ENCODE measurements around the gene KLHDC10. TPM values are rescaled to one million over a fixed set of nuclear protein-coding genes. Genes with fewer than 3 reads are reported as not detected.
"Not testable (repeated sequence)": the region's sequence is repeated elsewhere in the genome, so short reads cannot be mapped to it uniquely, and the experiment has no call there.

KLHDC10 gene, protein sequence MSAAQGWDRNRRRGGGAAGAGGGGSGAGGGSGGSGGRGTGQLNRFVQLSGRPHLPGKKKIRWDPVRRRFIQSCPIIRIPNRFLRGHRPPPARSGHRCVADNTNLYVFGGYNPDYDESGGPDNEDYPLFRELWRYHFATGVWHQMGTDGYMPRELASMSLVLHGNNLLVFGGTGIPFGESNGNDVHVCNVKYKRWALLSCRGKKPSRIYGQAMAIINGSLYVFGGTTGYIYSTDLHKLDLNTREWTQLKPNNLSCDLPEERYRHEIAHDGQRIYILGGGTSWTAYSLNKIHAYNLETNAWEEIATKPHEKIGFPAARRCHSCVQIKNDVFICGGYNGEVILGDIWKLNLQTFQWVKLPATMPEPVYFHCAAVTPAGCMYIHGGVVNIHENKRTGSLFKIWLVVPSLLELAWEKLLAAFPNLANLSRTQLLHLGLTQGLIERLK
- total RNA-seq, result 10 to 100 TPM; 19.7 to 20.8 TPM

DNA sequence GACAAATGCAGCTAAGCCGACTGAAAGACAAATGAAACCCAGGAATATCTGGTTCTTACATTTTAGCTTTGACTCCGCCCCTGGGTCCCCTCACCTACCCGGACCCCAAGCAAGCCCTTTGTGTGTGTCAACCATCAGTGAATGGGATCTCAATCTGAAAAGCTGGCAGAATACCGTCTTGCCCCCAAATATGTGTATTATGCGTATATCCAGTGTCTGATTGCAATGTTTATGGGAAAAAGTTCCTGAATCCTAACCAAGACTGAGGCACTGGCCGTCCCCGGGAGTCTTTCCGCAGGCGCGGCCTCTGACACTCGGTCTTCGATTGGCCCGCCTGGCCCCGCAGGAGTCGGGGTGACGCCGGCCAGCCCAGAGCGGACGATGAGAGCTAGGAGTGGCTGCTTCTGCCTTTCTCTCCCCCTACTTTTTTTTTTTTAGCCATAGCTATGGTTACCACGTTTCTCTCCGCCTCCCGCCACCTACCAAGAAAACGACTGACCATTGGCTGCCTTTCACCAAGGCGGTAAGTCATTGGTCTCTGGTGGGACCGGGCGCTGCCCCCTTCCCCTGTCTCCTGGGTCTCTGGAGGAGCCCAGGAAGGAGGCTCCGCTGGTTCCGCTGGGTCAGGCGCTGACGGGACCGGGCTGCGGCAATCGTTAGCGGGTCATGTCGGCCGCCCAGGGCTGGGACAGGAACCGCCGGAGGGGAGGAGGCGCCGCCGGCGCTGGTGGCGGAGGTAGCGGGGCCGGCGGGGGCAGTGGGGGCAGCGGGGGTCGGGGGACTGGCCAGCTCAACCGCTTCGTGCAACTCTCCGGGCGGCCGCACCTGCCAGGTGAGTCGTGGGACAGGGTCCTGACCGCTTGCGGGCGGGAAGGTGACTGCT is at the start of gene KLHDC10:
KLHDC10 (plus strand) TSS at position 557 of the 883 bp plus-strand sequence; CDS start at position 667, 110 bp downstream.
- H3K9me3 Mint-ChIP-seq, result no peaks in the 10 kb centered on the region
- peak; percentile 99 to 100 for ATAC-seq
- peaks cover 32 to 38% of the 10 kb centered on the region in 2 donors for H3K4me1 Mint-ChIP-seq (ENCODE audit: low read depth in 2 of 2)
- peak within 1 kb of the TSS; percentile 84 to 92 for H3K27ac Mint-ChIP-seq
- no peaks in the 10 kb centered on the region for H3K27me3 Mint-ChIP-seq
- no peaks in the 10 kb centered on the region for H3K36me3 Mint-ChIP-seq
- peak; percentile 96 for DNase-seq (ENCODE audit: low spot score)
- H3K4me3 Mint-ChIP-seq, result peak within 1 kb of the TSS; percentile 98

DNA sequence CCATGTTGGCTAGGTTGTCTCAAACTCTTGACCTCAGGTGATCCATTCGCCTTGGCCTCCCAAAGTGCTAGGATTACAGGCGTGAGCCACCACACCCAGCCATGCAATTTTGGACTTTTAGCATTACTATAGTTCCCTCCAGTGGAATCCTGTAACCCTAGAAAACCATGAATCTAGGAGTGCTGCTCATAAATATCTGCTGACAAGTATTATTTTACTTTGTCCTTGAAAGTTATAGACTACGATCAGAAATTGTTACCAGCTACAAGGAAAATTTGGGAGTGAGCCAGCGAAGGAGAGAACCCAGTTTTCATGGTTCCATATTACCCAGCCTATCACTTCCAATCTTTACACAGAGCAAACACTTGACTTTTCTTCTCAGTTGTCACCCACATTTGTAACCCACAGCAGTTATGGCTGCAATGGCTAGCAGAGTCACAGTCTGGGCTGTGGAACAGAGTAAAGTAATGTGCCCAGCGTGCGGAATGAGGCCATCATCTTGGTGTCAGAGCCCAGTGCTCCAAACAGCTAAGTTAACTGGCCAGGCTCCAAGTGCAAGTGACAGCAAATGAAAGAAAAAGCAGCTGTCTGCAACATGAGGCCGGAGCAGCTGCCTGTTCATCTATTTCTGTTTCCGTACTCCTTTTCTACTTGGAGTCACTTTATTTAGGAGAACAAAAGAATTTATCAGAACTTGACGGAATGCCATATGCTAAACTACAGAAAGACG is 49.1 kb upstream of the KLHDC10 start:
- Mint-ChIP-seq H3K9me3 (no peaks in the 10 kb centered on the region), H3K36me3 (peaks cover 5% of the 10 kb centered on the region), H3K27ac (no peak overlapping the region), H3K4me3 (no peak overlapping the region), H3K27me3 (no peaks in the 10 kb centered on the region), H3K4me1 (ENCODE audit: low read depth in 2 of 2) (peaks cover 0 to 2% of the 10 kb centered on the region in 2 donors)
- no peak for DNase-seq (ENCODE audit: low spot score)
- no peak for ATAC-seq

DNA sequence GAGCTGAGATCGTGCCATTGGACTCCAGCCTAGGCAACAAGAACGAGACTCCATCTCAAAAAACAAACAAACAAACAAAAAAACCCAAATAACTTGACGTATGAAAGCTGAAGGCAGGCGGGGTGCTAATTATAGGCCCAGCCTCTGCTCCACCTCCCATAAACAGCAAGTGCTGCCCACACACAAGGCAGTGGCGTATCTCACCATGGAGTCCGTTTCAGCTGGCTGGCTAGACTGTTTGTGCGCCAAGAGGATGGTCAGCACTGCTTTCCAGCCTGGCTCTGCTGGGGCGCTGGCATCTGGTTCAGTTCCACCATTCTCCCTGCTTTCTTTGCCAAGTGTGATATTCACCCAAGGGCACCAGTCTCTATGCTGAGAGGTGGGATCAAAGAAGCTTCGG is 48.2 kb upstream of the KLHDC10 start:
- H3K36me3 Mint-ChIP-seq, result peaks cover 6% of the 10 kb centered on the region
- no peak for DNase-seq (ENCODE audit: low spot score)
- ATAC-seq, result no peak
- no peak overlapping the region for H3K27ac Mint-ChIP-seq
- no peak overlapping the region for H3K4me3 Mint-ChIP-seq
- no peaks in the 10 kb centered on the region for H3K9me3 Mint-ChIP-seq
- H3K4me1 Mint-ChIP-seq (ENCODE audit: low read depth in 2 of 2), result peaks cover 0 to 2% of the 10 kb centered on the region in 2 donors
- no peaks in the 10 kb centered on the region for H3K27me3 Mint-ChIP-seq

DNA sequence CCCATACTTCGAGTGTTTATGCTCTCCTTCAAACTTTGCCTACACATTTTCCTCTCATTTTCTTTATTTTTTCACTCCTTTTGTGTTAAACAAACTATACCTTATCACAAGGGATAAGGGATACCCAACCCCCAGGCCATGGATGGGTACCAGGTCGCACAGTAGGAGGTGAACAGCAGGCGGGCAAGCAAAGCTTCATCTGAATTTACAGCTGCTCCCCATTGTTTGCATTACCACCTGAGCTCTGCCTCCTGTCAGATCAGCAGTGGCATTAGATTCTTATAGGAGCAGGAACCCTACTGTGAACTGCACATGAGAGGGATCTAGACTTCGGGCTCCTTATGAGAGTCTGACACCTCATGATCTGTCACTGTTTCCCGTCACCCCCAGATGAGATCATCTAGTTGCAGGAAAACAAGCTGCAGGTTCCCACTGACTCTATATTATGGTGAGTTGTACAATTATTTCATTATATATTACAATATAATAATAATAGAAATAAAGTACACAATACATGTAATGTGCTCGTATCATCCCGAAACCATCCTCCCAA is 47.6 kb upstream of the KLHDC10 start:
- Mint-ChIP-seq H3K4me3 (no peak overlapping the region), H3K36me3 (peaks cover 6% of the 10 kb centered on the region), H3K27me3 (no peaks in the 10 kb centered on the region), H3K4me1 (ENCODE audit: low read depth in 2 of 2) (peaks cover 0 to 2% of the 10 kb centered on the region in 2 donors), H3K27ac (no peak overlapping the region), H3K9me3 (no peaks in the 10 kb centered on the region)
- DNase-seq (ENCODE audit: low spot score) (no peak), ATAC-seq (no peak)

DNA sequence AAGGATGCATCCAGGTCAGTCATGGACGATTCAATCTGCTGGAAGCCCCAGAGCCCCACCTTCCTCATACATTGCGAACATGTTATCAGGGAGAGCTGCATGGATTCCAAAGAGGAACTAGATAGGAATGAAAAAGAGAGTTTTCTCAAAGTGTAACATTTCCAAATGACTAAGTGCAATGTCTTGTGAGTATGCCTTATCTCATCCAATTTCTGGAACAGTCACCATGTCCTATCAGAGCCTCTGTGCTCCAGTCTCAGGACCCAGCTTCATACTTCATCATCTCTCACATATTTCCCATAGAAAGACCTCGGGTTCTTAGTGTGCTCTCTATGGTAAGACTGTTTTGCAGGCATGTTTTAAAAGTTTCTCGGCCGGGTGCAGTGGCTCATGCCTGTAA is 45.9 kb upstream of the KLHDC10 start:
- Mint-ChIP-seq H3K27me3 (no peaks in the 10 kb centered on the region), H3K27ac (no peak overlapping the region), H3K9me3 (no peaks in the 10 kb centered on the region), H3K4me3 (no peak overlapping the region), H3K36me3 (peaks cover 6% of the 10 kb centered on the region), H3K4me1 (ENCODE audit: low read depth in 2 of 2) (peaks cover 0 to 2% of the 10 kb centered on the region in 2 donors)
- ATAC-seq, result no peak
- DNase-seq (ENCODE audit: low spot score), result no peak

DNA sequence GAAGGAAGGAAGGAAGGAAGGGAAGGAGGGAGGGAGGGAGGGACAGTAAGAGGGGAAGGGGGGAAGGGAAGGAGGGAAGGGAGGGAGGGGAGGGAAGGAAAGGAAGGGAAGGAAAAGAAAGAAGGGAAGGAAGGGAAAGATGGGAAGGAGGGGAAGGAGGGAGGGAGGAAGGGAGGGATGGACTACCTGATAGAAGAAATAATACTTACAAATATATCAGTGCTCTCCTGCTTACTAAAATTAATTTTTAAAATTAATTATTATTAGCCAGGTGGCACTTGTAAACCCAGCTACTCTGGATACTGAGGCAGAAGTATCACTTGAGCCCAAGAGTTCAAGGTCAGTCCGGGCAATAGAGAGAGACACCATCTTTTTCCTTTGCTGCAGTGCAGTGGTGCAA is 37.6 kb upstream of the KLHDC10 start:
- Mint-ChIP-seq H3K36me3 (peaks cover 9% of the 10 kb centered on the region), H3K27ac (no peak overlapping the region), H3K27me3 (no peaks in the 10 kb centered on the region), H3K9me3 (no peaks in the 10 kb centered on the region), H3K4me3 (no peak overlapping the region), H3K4me1 (ENCODE audit: low read depth in 2 of 2) (no peaks in the 10 kb centered on the region)
- ATAC-seq (no peak), DNase-seq (ENCODE audit: low spot score) (no peak)

DNA sequence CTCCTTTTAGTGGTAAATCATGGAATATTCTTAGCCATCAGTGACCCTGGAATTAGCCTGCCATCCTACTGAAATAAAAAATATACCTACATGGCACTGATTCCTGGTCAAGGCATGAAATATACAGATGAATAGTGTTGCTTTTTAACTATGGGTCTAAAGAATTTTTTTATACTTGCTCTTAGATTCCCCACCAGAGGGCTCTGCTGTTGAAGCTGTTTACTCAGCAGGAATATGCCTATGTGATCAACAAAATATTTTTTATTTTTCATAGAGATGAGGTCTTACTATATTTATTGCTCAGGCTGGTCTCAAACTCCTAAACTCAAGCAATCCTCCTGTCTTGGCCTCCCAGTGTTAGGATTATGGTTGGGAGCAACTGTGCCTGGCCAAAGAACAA is 32.6 kb upstream of the KLHDC10 start:
- no peaks in the 10 kb centered on the region for H3K4me1 Mint-ChIP-seq (ENCODE audit: low read depth in 2 of 2)
- ATAC-seq, result no peak
- no peak for DNase-seq (ENCODE audit: low spot score)
- no peak overlapping the region for H3K27ac Mint-ChIP-seq
- no peaks in the 10 kb centered on the region for H3K9me3 Mint-ChIP-seq
- H3K27me3 Mint-ChIP-seq, result no peaks in the 10 kb centered on the region
- H3K4me3 Mint-ChIP-seq, result no peak overlapping the region
- peaks cover 6% of the 10 kb centered on the region for H3K36me3 Mint-ChIP-seq

DNA sequence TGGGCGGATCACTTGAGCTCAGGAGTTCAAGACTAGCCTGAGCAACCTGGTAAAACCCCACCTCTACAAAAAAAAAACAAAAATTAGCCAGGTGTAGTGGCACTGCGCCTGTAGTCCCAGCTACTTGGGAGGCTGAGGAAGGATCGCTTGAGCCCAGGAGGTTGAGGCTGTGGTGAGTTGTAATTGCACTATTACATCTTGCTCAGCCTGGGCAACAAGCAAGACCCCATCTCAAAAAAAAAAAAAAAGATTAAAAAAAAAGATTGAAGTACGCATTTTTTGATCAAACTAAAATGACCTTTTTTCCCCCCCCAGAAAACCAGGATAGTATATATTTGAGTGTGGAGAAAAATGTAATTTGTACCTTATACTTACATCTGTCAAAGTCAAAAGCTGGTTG is 29.8 kb upstream of the KLHDC10 start:
- no peak overlapping the region for H3K27ac Mint-ChIP-seq
- H3K36me3 Mint-ChIP-seq, result peaks cover 11% of the 10 kb centered on the region
- H3K27me3 Mint-ChIP-seq, result no peaks in the 10 kb centered on the region
- no peaks in the 10 kb centered on the region for H3K4me1 Mint-ChIP-seq (ENCODE audit: low read depth in 2 of 2)
- no peaks in the 10 kb centered on the region for H3K9me3 Mint-ChIP-seq
- no peak for ATAC-seq
- no peak for DNase-seq (ENCODE audit: low spot score)
- H3K4me3 Mint-ChIP-seq, result no peak overlapping the region

DNA sequence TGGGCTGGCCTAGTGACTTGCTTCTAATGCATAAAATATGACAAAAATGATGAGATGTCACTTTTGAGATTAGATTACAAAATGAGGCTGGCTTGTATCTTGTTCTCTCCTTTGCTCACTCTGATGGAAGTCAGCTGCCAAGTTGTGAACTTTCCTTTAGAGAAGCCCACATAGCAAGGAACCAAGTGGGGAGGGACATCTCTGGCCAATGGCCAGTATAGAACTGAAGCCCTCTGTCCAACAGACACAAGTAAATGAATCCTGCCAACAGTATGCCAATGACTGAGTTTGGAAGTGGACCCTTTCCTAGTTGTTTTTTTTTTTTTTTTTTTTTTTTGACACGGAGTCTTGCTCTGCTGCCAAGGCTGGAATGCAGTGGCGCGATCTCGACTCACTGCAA is 22.5 kb upstream of the KLHDC10 start:
- ATAC-seq, result no peak
- Mint-ChIP-seq H3K4me1 (ENCODE audit: low read depth in 2 of 2) (peaks cover 5 to 11% of the 10 kb centered on the region in 2 donors), H3K9me3 (no peaks in the 10 kb centered on the region)

DNA sequence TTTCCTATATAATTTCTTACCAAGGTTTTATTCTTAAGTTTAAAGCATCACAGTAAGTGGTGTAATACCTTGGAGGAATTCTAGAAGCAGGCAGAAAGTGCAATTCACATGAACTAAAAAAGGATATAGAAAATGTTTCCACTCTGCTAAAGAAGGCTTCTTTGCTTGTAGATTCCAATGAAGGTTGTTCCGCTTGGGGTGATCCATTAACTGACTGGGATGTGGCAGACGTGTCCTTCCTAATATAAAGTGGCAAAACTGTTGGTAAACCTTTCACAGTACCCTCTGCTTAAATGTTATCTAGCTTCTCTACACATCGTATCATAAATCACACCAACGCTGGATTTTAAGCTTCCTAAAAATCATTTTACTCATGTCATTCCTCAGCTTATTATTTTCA is 21.4 kb upstream of the KLHDC10 start:
- Mint-ChIP-seq H3K4me1 (ENCODE audit: low read depth in 2 of 2) (peaks cover 5 to 11% of the 10 kb centered on the region in 2 donors), H3K9me3 (no peaks in the 10 kb centered on the region), H3K4me3 (no peak overlapping the region), H3K27ac (no peak overlapping the region), H3K27me3 (peaks cover under 1 to 3% of the 10 kb centered on the region in 2 donors), H3K36me3 (peaks cover 6% of the 10 kb centered on the region)
- DNase-seq (ENCODE audit: low spot score) (no peak), ATAC-seq (no peak)

More for the DNA sequence above, 22.5 kb upstream of the KLHDC10 start:
- H3K27ac Mint-ChIP-seq, result no peak overlapping the region
- no peaks in the 10 kb centered on the region for H3K27me3 Mint-ChIP-seq
- no peak for DNase-seq (ENCODE audit: low spot score)
- no peak overlapping the region for H3K4me3 Mint-ChIP-seq
- peaks cover 11% of the 10 kb centered on the region for H3K36me3 Mint-ChIP-seq

DNA sequence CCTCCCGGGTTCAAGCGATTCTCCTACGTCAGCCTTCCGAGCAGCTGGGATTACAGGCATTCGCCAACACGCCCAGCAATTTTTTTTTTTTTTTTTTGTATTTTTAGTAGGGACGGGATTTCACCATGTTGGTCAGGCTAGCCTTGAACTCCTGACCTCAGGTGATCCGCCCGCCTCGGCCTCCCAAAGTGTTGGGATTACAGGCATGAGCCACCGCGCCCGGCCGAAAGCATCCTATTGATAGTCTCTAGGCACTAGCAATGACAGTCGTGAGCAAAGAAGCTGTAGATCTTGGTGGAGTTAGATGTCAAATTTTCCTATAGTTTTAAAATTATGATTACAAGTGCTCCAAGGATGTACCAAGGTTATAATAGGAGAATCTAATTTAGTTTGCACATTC is 18.1 kb upstream of the KLHDC10 start:
- not testable (repeated sequence) for H3K4me3 Mint-ChIP-seq; H3K36me3 Mint-ChIP-seq; H3K9me3 Mint-ChIP-seq; ATAC-seq; H3K27me3 Mint-ChIP-seq; H3K27ac Mint-ChIP-seq; DNase-seq (ENCODE audit: low spot score)
- H3K4me1 Mint-ChIP-seq (ENCODE audit: low read depth in 2 of 2), result peaks cover 5 to 14% of the 10 kb centered on the region in 2 donors

DNA sequence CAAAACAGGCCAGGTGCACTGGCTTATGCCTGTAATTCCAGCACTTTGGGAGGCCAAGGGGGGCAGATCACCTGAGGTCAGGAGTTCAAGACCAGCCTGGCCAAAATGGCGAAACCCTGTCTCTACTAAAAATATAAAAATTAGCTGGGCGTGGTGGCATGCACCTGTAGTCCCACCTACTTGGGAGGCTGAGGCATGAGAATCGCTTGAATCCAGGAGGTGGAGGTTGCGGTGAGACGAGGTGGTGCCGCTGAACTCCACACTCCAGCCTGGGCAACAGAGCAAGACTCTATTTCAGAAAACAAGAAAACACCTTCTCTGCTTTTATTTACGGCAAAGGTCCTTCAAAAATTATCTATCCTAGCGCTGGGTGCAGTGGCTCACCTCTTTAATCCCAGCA is 15.1 kb upstream of the KLHDC10 start:
- not testable (repeated sequence) for H3K27ac Mint-ChIP-seq; ATAC-seq; H3K27me3 Mint-ChIP-seq; H3K4me3 Mint-ChIP-seq; H3K9me3 Mint-ChIP-seq; H3K36me3 Mint-ChIP-seq; DNase-seq (ENCODE audit: low spot score)
- peaks cover 5 to 14% of the 10 kb centered on the region in 2 donors for H3K4me1 Mint-ChIP-seq (ENCODE audit: low read depth in 2 of 2)

DNA sequence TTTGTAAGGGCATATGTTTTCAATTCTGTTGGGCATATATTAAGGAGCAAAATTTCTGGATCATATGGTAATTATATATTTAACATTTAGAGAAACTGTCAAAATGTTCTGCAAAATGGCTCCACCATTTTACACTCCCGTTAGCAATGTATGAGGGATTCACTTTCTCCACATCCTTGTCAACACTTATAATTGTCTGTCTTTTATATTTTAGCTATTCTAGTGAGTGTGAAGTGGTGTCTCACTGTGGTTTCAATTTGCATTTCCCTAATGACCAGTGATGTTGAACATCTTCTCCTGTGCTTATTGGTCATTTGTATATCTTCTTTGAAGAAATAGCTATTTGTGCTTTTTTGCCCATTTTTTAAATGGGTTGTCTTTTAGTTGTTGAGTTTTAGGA is 8.1 kb upstream of the KLHDC10 start:
- Mint-ChIP-seq H3K27ac (no peak overlapping the region), H3K9me3 (no peaks in the 10 kb centered on the region), H3K36me3 (no peaks in the 10 kb centered on the region), H3K4me3 (no peak overlapping the region), H3K4me1 (ENCODE audit: low read depth in 2 of 2) (no peaks in the 10 kb centered on the region), H3K27me3 (no peaks in the 10 kb centered on the region)
- DNase-seq (ENCODE audit: low spot score) (no peak), ATAC-seq (no peak)

Measured in natural killer cell treated with Interleukin-12 subunit alpha and Interleukin-12 subunit beta and Interleukin-15 and Interleukin-18, amount 100 ng/mL, for 72 hours (primary cell).